CD4-positive, alpha-beta T cell (primary cell): ENCODE measurements around the gene BUD23. TPM values are rescaled to one million over a fixed set of nuclear protein-coding genes. Genes with fewer than 3 reads are reported as not detected.

Experiments used
- ATAC-seq: fragments of 200-7000 bp; cut with Tn5 transposase; one replicate; pipeline ENCODE4 v1.10.0; 2022; ENCODE audit warnings: mild to moderate bottlenecking; ENCODE audit not compliant: poor library complexity
- CTCF ChIA-PET: fragments of 350-600 bp; sonication (Branson Sonifier 250); formaldehyde crosslinking; loops from one replicate; lab custom pipeline; 2021; ENCODE audit warnings: antibody characterized with exemption, inconsistent platforms; lab: Charles Lee
- POLR2A ChIA-PET: fragments of 350-600 bp; sonication (Branson Sonifier 250); formaldehyde crosslinking; loops from one replicate; lab custom pipeline; 2021; ENCODE audit warnings: antibody characterized with exemption, inconsistent platforms; lab: Charles Lee
- DNase-seq, 14 experiments: peaks; one replicate each; pipeline ENCODE4 v3.0.0-alpha.2; 2013 to 2020; ENCODE audit warnings: mixed read lengths in 2 of 14
- H3K27ac ChIP-seq, 2 donors: one replicate each; pipeline versions ENCODE4 v1.5.1 to v1.7.0; 2013; ENCODE audit warnings: low read length in 2 of 2, low read depth in 1 of 2, mild to moderate bottlenecking in 1 of 2
- H3K27me3 ChIP-seq, 2 experiments: 1 replicate in 1 of 2; 2 replicates in 1 of 2; pipeline versions ENCODE4 v1.6.1 to v1.7.0; 2013; ENCODE audit warnings: low read length in 2 of 2, control low read depth in 1 of 2, mild to moderate bottlenecking in 1 of 2, moderate library complexity in 1 of 2; ENCODE audit not compliant: insufficient read depth in 2 of 2, control insufficient read depth in 1 of 2
- H3K36me3 ChIP-seq: one replicate; pipeline ENCODE4 v1.6.1; 2013; ENCODE audit warnings: low read length, control low read depth; ENCODE audit not compliant: insufficient read depth
- H3K4me1 ChIP-seq: one replicate; pipeline ENCODE4 v1.6.1; 2013; ENCODE audit warnings: low read length, control low read depth; ENCODE audit not compliant: insufficient read depth
- H3K4me3 ChIP-seq: one replicate; pipeline ENCODE4 v1.5.1; 2013; ENCODE audit warnings: mild to moderate bottlenecking, low read length, moderate library complexity
- H3K9me3 ChIP-seq, 2 experiments: 1 replicate in 1 of 2; 2 replicates in 1 of 2; pipeline versions ENCODE4 v1.6.1 to v1.7.0; 2013; ENCODE audit warnings: low read length in 2 of 2, mild to moderate bottlenecking in 2 of 2, control low read depth in 1 of 2, moderate library complexity in 1 of 2; ENCODE audit not compliant: control insufficient read depth in 1 of 2, insufficient read depth in 1 of 2
- H3K27ac Mint-ChIP-seq: one replicate; pipeline ENCODE4 v1.8.0; 2020; ENCODE audit warnings: mixed read lengths
- H3K27me3 Mint-ChIP-seq: one replicate; pipeline ENCODE4 v1.8.0; 2021; ENCODE audit warnings: mixed read lengths
- H3K36me3 Mint-ChIP-seq: one replicate; pipeline ENCODE4 v1.8.0; 2021; ENCODE audit warnings: low read depth, mixed read lengths
- H3K4me1 Mint-ChIP-seq: one replicate; pipeline ENCODE4 v1.8.0; 2021; ENCODE audit warnings: low read depth, mixed read lengths
- H3K4me3 Mint-ChIP-seq: one replicate; pipeline ENCODE4 v1.8.0; 2020; ENCODE audit warnings: mild to moderate bottlenecking, mixed read lengths
- H3K9me3 Mint-ChIP-seq: one replicate; pipeline ENCODE4 v1.8.0; 2020; ENCODE audit warnings: mixed read lengths
- CTCF ChIP-seq: fragments of 200-600 bp; IDR thresholded peaks from one replicate; pipeline ENCODE4 v1.8.0; 2022; ENCODE audit warnings: antibody characterized with exemption, mild to moderate bottlenecking
- intact Hi-C, 2 experiments: fragments of 100-400 bp; cut with DNase I in 1 of 2; cut with micrococcal nuclease in 1 of 2; formaldehyde crosslinking; loops; one replicate each; pipeline versions ENCODE4 v1.15.1 to v1.9.0; 2023 to 2025; cut with DNase I, micrococcal nuclease
- total RNA-seq, 174 experiments: library from RNA in 2 of 174; stranded (reverse) in 2 of 174; gene quantifications; one replicate each; pipeline ENCODE4 v1.2.3 and lab custom pipeline; 2021 to 2026

Gene BUD23
- total RNA-seq, 2 experiments from 2014 or later, result 96.1 to 103 TPM

- no peak for TF ChIP-seq CTCF
- ATAC-seq, result peak; percentile 85
- H3K36me3 ChIP-seq, result no peaks in the 10 kb centered on the region
Measured at GRCh38 chr7:73647725-73648592, 35.4 kb upstream of the BUD23 start.

DNA sequence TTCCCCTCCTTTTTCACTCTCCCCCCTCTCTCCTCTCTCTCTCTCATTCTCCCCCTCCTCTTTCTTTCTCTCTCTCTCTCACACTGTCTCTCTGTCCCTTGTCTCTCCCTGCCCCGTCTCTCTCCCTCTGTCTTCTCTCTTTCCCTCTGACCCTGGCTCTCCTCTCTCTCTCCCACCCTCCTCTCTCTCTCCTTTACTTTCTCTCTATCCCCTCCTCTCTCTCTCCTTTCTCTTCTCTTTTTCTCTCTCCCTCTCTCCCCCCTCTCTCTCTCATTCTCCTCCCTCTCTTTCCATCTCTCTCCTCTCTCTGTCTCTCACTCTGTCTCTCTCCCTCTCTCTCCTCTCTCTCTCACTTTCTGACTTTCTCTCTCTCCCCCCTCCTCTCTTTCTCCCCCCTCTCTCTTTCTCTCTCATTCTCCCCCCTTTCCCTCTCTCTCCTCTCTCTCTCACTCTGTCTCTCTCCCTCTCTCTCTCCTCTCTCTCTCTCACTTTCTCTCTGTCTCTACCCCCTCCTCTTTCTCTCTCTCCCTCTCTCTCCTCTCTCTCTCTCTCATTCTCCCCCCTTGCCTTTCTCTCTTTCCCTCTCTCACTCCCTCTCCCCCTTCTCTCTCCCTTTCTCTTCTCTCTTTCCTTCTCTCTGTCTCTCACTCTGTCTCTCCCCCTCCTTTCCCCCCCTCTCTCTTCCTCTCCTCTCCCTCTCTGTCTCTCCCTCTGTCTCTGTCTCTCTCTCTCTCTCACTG, 34.6 kb upstream of the BUD23 start:
- H3K4me1 ChIP-seq, result peaks cover 10% of the 10 kb centered on the region
- Mint-ChIP-seq H3K27me3 (peaks cover 81% of the 10 kb centered on the region), H3K4me3 (no peak overlapping the region), H3K9me3 (no peaks in the 10 kb centered on the region), H3K4me1 (peaks cover 6% of the 10 kb centered on the region), H3K36me3 (no peaks in the 10 kb centered on the region), H3K27ac (no peak overlapping the region)
- intact Hi-C loops, result loop anchor here in 1 of 2 experiments (5.0 kb wide), 1 partner anchor 79 kb away; no protein-coding TSS in a partner anchor
- peaks cover 0 to 14% of the 10 kb centered on the region in 2 experiments for H3K9me3 ChIP-seq
- H3K36me3 ChIP-seq, result no peaks in the 10 kb centered on the region
- DNase-seq (no peak), ATAC-seq (no peak)
- CTCF ChIA-PET, result interaction anchor here (0.8 kb wide), 1 partner anchor 86 kb away, joined by 4 read pairs; no protein-coding TSS in a partner anchor
- no peak overlapping the region for H3K4me3 ChIP-seq
- no peak for TF ChIP-seq CTCF
- POLR2A ChIA-PET, result no interaction called here
- H3K27ac ChIP-seq, result no peak overlapping the region
- peaks cover 44 to 64% of the 10 kb centered on the region in 2 experiments for H3K27me3 ChIP-seq

More at GRCh38 chr7:73647725-73648592, 35.4 kb upstream of the BUD23 start:
- peaks cover 0 to 14% of the 10 kb centered on the region in 2 experiments for H3K9me3 ChIP-seq
- peak overlapping the region; percentile 7 for H3K4me3 ChIP-seq
- peaks cover 10% of the 10 kb centered on the region for H3K4me1 ChIP-seq
- Mint-ChIP-seq H3K27ac (no peak overlapping the region), H3K36me3 (no peaks in the 10 kb centered on the region), H3K27me3 (peaks cover 80% of the 10 kb centered on the region), H3K4me3 (peak overlapping the region; percentile 34), H3K9me3 (no peaks in the 10 kb centered on the region), H3K4me1 (peaks cover 6% of the 10 kb centered on the region)
- ChIA-PET CTCF (no interaction called here), POLR2A (no interaction called here)
- intact Hi-C loops, result loop anchor here in 1 of 2 experiments (5.0 kb wide), 1 partner anchor 79 kb away; no protein-coding TSS in a partner anchor
- DNase-seq, result peak in 8 of 14 experiments; percentile 11 to 71 (median 34)
- no peak overlapping the region for H3K27ac ChIP-seq
- peaks cover 46 to 63% of the 10 kb centered on the region in 2 experiments for H3K27me3 ChIP-seq

- peaks cover 10% of the 10 kb centered on the region for H3K4me1 ChIP-seq
- Mint-ChIP-seq H3K36me3 (no peaks in the 10 kb centered on the region), H3K27me3 (peaks cover 77% of the 10 kb centered on the region), H3K9me3 (no peaks in the 10 kb centered on the region), H3K4me3 (no peak overlapping the region), H3K27ac (no peak overlapping the region), H3K4me1 (peaks cover 6% of the 10 kb centered on the region)
- no peaks in the 10 kb centered on the region for H3K36me3 ChIP-seq
- POLR2A ChIA-PET, result no interaction called here
- ATAC-seq, result no peak
- intact Hi-C loops, result loop anchor here in 1 of 2 experiments (5.0 kb wide), 1 partner anchor 78 kb away; no protein-coding TSS in a partner anchor
- DNase-seq, result no peak
- peaks cover 44 to 64% of the 10 kb centered on the region in 2 experiments for H3K27me3 ChIP-seq
- no peak overlapping the region for H3K27ac ChIP-seq
- peaks cover 0 to 14% of the 10 kb centered on the region in 2 experiments for H3K9me3 ChIP-seq
- TF ChIP-seq CTCF, result no peak
- no peak overlapping the region for H3K4me3 ChIP-seq
- CTCF ChIA-PET, result interaction anchor here (0.8 kb wide), 1 partner anchor 85 kb away, joined by 4 read pairs; no protein-coding TSS in a partner anchor
Measured at GRCh38 chr7:73649576-73649975, 33.8 kb upstream of the BUD23 start.
